HG03432 (cell line): ENCODE results near the gene MTCH2.
"Not testable (repeated sequence)": the region's sequence is repeated elsewhere in the genome, so short reads cannot be mapped to it uniquely, and the experiment has no call there.

Experiments
- ATAC-seq: cut with Tn5 transposase; IDR thresholded peaks from one replicate; pipeline ENCODE4 v1.9.1; 2021; ENCODE audit warnings: mild to moderate bottlenecking, moderate library complexity; ENCODE audit not compliant: unreplicated experiment

MTCH2 gene

DNA sequence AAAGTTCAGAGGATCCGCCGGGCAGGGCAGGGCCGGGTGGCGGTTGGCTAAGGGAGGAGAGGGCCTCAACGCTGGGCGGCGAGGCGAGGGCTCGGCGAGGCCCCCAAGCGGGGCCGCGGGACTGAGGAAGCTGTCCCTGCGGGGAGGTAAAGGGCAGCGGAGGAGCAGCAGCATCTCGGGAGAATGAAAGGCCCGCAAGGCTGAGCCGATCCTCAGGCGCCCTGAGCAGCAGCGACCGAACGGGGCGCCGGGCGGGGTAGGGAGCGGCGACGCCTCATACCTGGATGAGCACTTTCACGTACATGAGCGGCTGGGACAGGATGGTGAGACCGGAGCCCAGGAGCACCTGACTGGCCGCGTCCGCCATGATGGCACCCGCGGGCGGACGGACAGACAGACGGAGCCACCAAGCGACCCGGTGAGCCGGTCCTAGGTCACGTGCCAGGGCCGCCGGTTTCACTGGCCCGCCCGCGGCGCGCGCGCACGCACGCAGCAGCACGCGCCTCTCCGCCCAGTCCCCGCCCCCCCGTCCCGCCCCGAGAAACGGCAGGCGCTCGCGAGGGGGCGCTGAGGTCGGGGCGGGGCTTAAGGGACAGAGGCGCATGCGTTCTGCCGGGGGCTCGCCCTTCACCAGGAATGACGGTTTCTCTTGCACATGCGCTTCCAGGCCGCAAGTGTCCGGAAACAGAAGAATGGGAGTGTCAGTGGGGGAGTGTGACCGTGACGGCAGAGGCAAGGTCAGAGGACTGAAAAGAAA, at the start of gene MTCH2:
TSS of gene MTCH2 (minus strand) at position 461 of the 757 bp plus-strand sequence. CDS start at position 367, 94 bp downstream.
- ATAC-seq = peak; percentile 93

DNA sequence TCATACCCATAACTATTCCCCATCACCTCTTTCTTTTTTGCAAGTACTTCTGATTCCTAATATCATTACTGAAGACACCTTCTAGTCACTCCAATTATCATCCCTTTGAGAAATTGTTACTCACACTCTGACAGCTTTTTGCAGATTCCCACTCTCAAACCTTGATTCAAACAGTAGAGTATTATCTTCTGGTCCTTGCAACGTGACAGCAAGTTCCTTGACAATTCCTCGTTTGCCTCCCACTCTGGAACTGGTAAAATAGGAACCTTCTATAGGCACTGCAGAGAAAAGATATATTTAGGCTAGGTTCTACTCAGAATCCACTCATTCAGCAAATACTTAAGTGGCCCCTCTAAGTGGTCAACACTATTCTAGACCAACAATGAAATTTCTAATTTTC, 49.6 kb upstream of the MTCH2 start:
- no peak for ATAC-seq

DNA sequence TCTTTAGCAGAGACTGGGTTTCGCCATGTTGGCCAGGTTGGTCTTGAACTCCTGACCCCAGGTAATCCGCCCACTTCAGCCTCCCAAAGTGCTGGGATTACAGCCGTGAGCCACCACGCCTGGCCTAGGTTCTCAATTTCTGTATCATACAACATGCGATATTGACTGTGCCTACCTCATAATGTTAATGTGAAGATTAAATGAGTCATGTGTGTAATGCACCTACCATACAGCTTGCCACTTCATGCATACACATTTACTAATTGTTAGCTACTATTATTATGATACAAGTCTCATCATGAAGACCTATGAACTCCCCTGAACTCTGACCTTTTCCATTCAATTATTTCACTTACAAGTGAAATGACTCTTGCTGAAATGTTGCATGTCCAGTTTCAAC, 47.1 kb upstream of the MTCH2 start:
- ATAC-seq = no peak

DNA sequence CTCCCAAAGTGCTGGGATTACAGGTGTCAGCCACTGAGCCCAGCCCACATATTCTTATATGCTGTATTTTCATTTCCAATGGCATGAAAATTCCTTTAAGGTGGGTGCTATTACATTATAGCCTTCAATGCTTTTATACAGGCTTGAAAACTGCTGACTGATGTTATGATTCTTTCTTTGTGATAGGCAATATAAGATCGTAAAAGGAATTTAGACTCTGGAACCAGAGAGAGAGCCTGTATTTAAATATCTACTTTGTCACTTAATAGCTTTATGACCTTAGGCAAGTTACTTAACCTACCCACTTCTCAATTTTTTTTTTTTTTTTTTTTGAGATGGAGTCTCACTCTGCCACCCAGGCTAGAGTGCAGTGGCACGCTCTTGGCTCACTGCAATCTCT, 46.6 kb upstream of the MTCH2 start:
- ATAC-seq = no peak

DNA sequence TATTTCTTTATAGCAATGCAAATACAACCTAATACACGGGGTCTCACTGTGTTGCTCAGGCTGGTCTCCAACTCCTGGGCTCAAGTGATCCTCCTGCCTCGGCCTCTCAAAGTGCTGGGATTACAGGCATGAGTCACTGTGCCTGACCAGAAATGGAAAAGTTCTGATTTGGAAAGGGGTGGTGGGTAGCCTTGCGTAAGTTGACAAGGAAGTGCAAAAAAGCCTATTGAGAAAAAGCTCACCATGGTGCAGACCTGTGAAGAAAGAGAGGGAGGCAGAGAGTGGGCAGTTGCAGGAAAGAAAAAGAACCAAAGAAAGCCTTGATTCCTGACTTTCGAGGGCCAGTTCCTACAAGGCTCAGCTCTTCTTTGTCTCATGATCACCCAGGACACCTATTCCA, 45.8 kb upstream of the MTCH2 start:
- no peak for ATAC-seq

DNA sequence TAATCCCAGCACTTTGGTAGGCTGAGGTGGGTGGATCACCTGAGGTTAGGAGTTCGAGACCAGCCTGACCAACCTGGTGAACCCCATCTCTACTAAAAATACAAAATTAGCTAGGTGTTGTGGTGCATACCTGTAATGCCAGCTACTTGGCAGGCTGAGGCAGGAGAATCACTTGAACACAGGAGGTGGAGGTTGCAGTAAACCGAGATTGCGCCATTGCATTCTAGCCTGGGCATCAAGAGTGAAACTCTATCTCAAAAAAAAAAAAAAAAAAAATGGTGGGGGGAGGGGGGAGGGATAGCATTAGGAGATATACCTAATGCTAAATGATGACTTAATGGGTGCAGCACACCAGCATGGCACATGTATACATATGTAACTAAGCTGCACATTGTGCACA, 44.3 kb upstream of the MTCH2 start:
- not testable (repeated sequence) for ATAC-seq

DNA sequence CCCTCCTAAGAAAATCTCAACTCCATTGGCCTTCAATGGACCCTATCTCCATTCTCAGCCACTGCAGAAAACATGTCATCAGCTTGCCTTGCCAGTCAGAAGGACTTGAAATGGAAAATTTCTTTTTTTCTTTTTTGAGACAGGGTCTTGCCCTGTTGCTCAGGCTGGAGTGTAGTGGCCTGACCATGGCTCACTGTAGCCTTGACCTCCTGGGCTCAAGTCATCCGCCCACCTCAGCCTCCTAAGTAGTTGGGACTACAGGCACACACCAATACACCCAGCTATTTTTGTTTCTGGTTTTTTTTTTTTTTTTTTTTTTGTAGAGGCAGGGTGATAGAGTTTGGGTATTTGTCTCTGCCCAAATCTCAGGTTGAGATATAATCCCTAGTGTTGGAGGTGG, 43.8 kb upstream of the MTCH2 start:
- ATAC-seq = no peak

DNA sequence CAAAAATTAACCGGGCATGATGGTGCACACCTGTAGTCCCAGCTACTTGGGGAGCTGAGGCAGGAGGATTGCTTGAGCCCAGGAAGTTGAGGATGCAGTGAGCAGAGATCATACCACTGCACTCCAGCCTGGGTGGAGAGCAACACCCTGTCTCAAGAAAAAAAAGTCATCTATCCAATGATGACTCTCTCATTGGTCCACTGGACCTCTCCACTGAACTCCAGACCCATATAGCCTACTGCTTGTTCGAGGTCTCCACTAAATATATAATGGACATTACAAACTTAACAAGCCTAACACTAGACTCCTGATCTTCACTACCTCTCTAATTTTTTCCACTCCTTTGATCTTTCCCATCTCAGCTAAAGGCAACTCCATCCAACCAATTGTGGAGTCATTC, 33.5 kb upstream of the MTCH2 start:
- ATAC-seq = no peak

DNA sequence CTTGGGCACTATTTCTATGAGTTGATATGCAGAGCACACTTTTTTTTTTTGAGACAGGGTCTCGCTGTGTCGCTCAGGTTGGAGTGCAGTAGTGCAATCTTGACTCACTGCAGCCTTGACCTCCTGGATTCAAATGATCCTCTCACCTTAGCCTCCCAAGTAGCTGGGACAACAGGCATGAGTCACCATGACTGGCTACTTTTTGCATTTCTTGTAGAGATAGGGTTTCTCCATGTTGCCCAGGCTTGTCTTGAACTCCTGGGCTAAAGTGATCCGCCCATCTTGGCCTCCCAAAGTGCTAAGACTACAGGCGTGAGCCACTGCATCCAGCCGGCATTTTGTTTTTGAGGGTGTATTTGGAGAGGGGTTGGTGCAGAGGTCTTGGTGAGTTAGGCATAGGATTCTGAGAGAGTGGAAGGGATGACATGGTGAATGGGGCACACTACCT, 29.9 kb upstream of the MTCH2 start:
- no peak for ATAC-seq

DNA sequence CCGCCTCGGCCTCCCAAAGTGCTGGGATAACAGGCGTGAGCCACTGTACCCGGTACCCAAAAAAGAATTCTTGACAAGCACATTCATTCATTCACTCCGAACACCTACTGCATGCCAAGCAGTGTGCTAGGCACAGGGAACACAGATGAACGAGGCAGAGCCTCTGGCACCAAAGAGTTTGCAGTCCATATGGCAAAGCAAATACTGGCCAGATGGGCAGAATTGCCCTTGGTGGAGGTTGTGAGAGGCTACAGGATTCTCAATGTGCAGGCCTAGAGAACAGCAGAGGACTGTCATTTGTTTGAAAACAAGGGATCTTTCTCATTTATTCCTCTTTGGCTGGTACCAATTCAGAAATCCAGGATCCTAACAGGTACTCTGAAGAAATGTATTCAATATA, 27.5 kb upstream of the MTCH2 start:
- no peak for ATAC-seq

DNA sequence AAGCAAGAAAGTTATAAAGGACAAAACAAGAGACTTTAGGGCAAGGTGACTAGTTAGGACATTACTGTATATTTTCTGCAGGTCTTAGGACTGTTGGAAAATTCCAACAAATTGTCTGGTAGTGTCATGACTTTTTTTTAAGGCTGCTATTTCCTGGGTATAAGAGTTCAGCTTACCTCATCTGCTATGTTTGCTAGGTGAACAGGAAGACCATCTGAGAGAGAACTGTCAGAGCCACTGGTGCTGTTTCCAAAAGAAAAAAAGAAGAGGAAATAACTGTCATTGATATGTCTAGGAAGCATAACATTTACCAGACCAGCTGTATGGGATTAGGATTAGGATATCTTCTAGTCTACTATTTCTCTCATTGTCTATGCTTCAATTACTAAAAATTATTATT, 26.3 kb upstream of the MTCH2 start:
- no peak for ATAC-seq

DNA sequence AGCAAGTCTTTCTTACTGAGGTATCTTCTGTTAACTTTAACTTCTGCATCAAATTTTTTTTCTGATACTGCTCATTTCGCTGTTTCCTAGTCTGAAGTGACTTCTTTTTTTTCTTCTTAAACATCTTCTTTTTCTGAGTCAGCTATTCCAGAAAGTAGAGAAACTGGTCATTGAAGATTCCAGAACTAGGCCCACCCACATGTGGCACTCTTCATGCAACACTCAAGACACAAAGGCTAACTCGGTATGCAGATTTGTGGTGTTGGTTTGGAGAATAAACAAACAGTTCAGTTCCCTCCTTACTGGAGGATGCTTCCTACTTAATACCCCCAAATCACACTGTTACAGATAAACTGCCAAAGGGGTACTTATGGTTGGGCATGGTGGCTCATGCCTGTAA, 25.2 kb upstream of the MTCH2 start:
- ATAC-seq = no peak

DNA sequence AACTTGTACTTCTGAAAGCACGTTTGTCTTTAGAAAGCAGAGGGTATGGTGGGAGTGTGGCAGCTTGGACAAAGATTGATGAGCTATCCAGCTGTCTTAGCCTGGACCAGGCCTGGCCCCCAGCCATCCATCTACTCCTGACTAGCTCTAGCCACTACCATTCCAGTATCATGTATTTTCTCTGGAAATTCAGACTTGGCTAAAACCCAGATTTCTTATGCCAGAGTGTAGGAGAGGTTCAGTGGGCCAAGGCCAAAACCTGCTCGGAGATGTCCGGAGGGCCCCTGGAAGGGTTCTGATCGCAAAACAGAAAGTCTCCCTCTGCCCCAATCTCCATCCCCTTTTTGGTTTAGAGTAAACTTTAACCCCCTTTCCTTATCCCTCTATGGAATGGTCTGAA, 24.8 kb upstream of the MTCH2 start:
- no peak for ATAC-seq

DNA sequence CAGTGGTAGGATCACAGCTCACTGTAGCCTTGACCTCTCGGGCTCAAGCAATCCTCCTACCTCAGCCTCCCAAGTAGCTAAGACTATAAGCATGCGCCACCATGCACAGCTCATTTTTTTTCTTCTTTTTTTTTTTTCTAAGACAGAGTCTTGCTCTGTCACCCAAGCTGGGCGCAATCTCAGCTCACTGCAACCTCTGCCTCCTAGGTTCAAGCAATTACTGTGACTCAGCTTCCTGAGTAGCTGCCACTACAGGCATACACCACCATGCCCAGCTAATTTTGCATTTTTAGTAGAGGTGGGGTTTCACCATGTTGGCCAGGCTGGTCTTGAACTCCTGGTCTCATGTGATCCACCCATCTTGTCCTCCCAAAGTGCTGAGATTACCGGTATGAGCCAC, 22.6 kb upstream of the MTCH2 start:
- not testable (repeated sequence) for ATAC-seq

DNA sequence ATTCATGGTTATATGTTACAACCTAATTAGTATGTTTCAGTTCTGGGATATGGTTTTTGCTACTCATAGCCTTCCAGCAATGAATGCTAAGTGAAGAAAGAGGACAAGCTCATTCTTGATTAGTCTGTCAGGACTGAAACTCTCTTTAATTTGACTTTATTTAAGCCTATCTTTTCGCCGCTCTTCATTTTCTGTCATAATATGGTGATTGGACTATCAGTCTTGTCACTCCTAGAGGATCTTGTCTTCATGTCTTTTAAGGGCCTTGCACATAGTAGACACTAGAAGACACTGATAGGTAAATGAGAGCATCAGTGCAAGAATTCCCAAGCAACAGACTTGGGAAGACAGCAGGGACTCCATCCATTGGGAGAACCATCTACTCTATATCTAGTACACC, 18.9 kb upstream of the MTCH2 start:
- no peak for ATAC-seq

DNA sequence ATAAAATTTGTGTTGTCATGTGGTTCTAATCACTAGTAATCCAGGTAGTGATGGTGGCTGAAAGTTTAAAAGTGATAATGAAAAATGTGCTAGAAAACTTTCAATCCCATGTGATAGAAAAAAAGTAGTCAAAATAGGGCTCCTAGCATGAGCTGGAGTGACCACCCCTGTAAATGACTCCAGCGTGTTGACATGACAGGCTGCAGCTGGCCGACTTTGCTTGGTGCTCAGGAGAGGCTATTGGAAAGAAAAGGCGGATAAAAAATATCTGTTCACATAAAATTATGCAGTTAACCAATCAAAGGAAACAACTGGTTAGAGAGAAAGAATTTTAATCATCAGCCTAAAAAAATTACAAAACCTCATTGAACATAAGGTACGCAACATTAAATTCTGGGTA, 16.9 kb upstream of the MTCH2 start:
- no peak for ATAC-seq

DNA sequence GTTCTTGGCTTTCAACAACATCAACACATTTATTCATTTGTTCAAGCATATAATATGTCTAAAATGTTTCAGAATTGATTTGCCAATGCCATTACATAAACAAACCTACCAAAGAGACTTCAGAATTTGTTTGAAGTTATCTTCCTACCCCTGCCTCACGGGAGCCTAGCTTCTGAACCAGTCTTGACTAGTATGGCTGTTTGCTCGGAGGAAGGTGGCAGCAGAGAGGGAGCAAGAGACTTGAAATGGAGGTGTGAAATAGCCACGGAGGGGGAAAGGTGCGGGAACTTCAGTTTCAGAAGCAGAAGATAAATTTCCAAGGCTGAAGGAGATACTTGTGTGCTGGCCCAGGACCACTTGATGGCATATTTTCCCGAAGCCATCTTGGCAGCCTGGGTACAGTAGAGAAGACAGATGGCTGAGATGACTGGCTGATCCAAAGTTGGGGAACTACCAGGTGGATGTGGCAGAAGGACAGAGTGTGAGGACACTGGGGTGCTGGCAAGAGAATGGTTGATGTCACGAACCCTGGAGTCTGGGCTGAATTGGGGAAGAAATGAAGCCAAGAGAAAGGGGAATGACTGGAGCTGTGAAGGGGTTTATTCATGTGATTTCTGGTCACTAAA, 14.0 kb upstream of the MTCH2 start:
- ATAC-seq = no peak

DNA sequence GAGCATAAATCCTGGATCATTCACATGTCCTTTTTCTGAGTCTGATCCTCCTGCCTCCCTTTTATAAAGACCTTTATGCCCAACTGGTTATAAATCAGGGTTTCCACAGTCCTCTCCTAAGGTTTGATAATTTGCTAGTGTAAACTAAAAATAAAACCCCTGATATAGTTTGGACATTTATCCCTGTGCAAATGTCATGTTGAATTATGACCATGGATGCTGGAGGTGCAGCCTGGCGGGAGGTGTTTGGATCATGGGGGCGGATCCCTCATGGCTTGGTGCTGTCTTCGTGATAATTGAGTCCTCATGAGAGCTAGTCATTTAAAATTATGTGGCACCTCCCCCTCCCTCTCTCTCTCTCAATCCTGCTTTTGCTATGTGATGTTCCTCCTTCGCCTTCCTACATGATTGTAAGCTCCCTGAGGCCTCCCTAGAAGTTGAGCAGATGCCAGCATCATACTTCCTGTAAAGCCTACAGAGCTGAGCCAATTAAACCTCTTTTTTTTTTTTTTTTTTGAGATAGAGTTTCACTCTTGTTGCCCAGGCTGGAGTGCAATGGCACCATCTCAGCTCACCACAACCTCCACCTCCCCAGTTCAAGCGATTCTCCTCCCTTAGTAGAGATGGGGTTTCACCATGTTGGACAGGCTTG, 9.6 kb upstream of the MTCH2 start:
- ATAC-seq = no peak

DNA sequence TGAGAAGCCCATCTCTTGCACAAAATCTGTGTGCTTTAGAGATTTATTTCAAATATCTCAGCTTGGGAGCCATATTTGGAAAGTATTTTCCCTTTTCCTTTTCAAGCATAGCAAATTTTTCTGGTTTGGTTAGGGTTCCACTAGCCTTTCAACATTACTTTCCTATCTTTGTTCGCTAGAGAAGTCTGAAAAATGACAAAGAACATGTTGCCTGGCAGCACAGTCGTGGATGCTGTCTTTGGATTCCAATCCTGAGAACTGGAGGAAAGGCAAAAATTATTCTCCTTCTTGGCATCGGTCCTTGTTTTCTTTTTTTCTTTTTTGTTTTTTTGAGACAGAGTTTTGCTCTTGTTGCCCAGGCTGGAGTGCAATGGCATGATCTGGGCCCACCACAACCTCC, 6.9 kb upstream of the MTCH2 start:
- no peak for ATAC-seq

DNA sequence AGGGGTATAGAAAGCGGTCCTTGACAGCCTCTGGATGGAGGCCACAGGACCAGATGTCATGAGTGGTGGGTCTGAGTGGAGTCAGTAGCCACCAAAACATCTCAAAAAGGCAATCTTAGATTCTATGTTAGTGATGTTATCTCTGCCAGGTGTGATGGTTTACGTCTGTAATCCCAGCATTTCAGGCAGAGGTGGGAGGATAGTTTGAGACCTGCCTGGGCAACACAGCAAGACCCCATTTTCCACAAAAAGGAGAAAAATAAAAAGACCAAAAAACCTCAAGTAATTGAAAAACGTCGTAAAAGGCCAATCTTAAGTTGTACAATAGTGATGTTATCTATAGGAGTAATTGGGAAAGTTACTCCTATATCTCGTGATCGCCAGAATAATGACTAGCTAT, 3.7 kb upstream of the MTCH2 start:
- ATAC-seq = no peak

DNA sequence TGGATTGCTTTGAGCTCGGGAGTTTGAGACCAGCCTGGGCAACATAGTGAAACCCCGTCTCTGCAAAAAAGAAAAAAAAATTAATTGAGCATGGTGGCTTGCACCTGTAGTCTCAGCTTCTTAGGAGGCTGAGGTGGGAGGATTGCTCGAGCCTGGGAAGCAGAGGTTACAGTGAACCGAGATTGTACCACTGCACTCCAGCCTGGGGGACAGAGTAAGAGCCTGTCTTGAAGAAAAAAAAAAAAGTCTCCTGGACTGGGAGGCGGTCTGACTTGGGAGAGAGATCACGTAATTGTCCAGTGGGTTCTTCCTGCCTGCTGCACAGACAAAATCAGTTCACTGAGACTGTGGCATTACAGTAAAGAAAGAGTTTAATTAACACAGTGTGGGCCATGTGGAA, 3.1 kb upstream of the MTCH2 start:
- ATAC-seq = no peak

DNA sequence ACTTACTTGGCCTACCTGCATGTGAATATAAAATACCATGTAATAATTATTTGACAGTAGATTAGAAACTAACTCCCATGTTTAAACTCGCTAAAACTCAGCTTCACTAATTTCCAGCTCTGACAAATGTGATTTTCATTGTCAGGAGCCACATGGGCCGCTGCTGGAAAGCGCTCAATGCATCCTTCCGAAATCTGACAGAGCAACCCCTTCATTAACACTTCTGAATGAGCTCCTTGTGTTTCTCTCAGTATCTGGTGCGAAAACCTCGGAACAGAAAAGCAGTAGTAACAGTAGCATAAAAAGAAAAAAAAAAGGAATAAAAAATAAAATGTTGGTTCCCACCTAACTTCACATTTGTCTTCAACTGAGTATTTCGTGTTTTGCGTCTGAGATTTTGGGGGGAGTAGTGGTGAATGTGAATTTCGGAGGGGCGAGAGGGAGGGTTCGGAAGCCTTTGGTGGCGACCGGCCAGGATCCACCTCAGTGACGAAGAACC, 710 bp downstream of the MTCH2 start:
- ATAC-seq = no peak
